Natural killer cell (primary cell): ENCODE data around the gene NINJ1. TPM values are rescaled to one million over a fixed set of nuclear protein-coding genes. Genes with fewer than 3 reads are reported as not detected.
A peak's percentile ranks its signal among the peaks of the same experiment; 100 is the strongest.

Experiments used
- ATAC-seq, 3 donors: fragments of 150-1000 bp in 2 of 3; fragments of 200-7000 bp in 1 of 3; cut with Tn5 transposase; 1 replicate in 1 of 3; 2 replicates in 2 of 3; pipeline ENCODE4 v1.10.0; 2021; ENCODE audit warnings: mild to moderate bottlenecking in 2 of 3, moderate library complexity in 2 of 3
- DNase-seq, 2 donors: peaks; one replicate each; pipeline versions ENCODE4 v3.0.0 to v3.0.0-alpha.2; 2013 to 2021; ENCODE audit warnings: mixed read lengths in 1 of 2
- H3K27ac ChIP-seq: one replicate; pipeline ENCODE4 v1.5.1; 2013; ENCODE audit warnings: mild to moderate bottlenecking, low read length
- H3K27me3 ChIP-seq: one replicate; pipeline ENCODE4 v1.6.1; 2013; ENCODE audit warnings: low read length; ENCODE audit not compliant: control insufficient read depth, insufficient read depth
- H3K36me3 ChIP-seq: one replicate; pipeline ENCODE4 v1.6.1; 2013; ENCODE audit warnings: low read length; ENCODE audit not compliant: control insufficient read depth, insufficient read depth
- H3K4me1 ChIP-seq: one replicate; pipeline ENCODE4 v1.6.1; 2013; ENCODE audit warnings: low read length; ENCODE audit not compliant: control insufficient read depth, insufficient read depth
- H3K4me3 ChIP-seq: one replicate; pipeline ENCODE4 v1.5.1; 2013; ENCODE audit warnings: low read length
- H3K9me3 ChIP-seq: one replicate; pipeline ENCODE4 v1.6.1; 2013; ENCODE audit warnings: low read length; ENCODE audit not compliant: control insufficient read depth, insufficient read depth
- H3K27ac Mint-ChIP-seq, 2 donors: one replicate each; pipeline ENCODE4 v1.8.0; 2022; ENCODE audit warnings: mild to moderate bottlenecking in 2 of 2, mixed read lengths in 2 of 2, moderate library complexity in 1 of 2
- H3K27me3 Mint-ChIP-seq, 2 donors: one replicate each; pipeline ENCODE4 v1.8.0; 2022; ENCODE audit warnings: low read depth in 2 of 2, mixed read lengths in 2 of 2
- H3K36me3 Mint-ChIP-seq: one replicate; pipeline ENCODE4 v1.8.0; 2022; ENCODE audit warnings: mixed read lengths
- H3K4me1 Mint-ChIP-seq, 2 donors: one replicate each; pipeline ENCODE4 v1.8.0; 2022; ENCODE audit warnings: mixed read lengths in 2 of 2
- H3K4me3 Mint-ChIP-seq: one replicate; pipeline ENCODE4 v1.8.0; 2022; ENCODE audit warnings: mild to moderate bottlenecking, moderate library complexity, mixed read lengths
- H3K9me3 Mint-ChIP-seq, 2 donors: one replicate each; pipeline ENCODE4 v1.8.0; 2022; ENCODE audit warnings: mixed read lengths in 2 of 2
- WGBS: methylation state at CpG from one replicate; pipeline ENCODE4 v1.1.7; 2013; ENCODE audit warnings: missing lambda C conversion rate; ENCODE audit not compliant: insufficient coverage; 5-methylcytosine and 5-hydroxymethylcytosine counted together
- intact Hi-C: fragments of 100-400 bp; cut with micrococcal nuclease; formaldehyde crosslinking; loops from one replicate; pipeline ENCODE4 v1.14.2; 2022
- total RNA-seq, 4 donors: library from RNA; stranded (reverse); fragments of 120-200 nt in 1 of 4; gene quantifications; one replicate each; pipeline versions ENCODE4 v1.2.3 to v1.2.4, GENCODE V29; 2013 to 2022
- TF ChIP-seq, protein P1 (sequence below): fragments of 200-600 bp; IDR thresholded peaks from one replicate; pipeline ENCODE4 v1.8.0; 2022; ENCODE audit warnings: antibody characterized with exemption

The NINJ1 gene
- total RNA-seq, 3 donors from 2014 or later (not counting 1 experiment from before 2014, with no cell fraction given), result 87.3 to 121 (median 93.8) TPM

GRCh38 chr9:93111001-93111370 lies 23.1 kb downstream of the NINJ1 start:
- DNase-seq (no peak), ATAC-seq (no peak)
- Mint-ChIP-seq H3K27ac (peak overlapping the region in 1 of 2 donors; percentile 18), H3K4me3 (no peak overlapping the region), H3K4me1 (peaks cover 12 to 22% of the 10 kb centered on the region in 2 donors), H3K27me3 (no peaks in the 10 kb centered on the region), H3K9me3 (no peaks in the 10 kb centered on the region), H3K36me3 (peaks cover 7% of the 10 kb centered on the region)
- Histone ChIP-seq H3K36me3 (peaks cover 43% of the 10 kb centered on the region), H3K27me3 (no peaks in the 10 kb centered on the region), H3K9me3 (no peaks in the 10 kb centered on the region), H3K27ac (no peak overlapping the region), H3K4me3 (no peak overlapping the region), H3K4me1 (peaks cover 63% of the 10 kb centered on the region)
- TF ChIP-seq, protein P1, sequence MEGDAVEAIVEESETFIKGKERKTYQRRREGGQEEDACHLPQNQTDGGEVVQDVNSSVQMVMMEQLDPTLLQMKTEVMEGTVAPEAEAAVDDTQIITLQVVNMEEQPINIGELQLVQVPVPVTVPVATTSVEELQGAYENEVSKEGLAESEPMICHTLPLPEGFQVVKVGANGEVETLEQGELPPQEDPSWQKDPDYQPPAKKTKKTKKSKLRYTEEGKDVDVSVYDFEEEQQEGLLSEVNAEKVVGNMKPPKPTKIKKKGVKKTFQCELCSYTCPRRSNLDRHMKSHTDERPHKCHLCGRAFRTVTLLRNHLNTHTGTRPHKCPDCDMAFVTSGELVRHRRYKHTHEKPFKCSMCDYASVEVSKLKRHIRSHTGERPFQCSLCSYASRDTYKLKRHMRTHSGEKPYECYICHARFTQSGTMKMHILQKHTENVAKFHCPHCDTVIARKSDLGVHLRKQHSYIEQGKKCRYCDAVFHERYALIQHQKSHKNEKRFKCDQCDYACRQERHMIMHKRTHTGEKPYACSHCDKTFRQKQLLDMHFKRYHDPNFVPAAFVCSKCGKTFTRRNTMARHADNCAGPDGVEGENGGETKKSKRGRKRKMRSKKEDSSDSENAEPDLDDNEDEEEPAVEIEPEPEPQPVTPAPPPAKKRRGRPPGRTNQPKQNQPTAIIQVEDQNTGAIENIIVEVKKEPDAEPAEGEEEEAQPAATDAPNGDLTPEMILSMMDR, result no peak
- 90% methylated on average over 11 of the region's 11 CpGs for WGBS
- intact Hi-C loops, result no loop called here

GRCh38 chr9:93110311-93110855 lies 23.7 kb downstream of the NINJ1 start:
- Histone ChIP-seq H3K27ac (no peak overlapping the region), H3K27me3 (no peaks in the 10 kb centered on the region), H3K4me1 (peaks cover 62% of the 10 kb centered on the region), H3K36me3 (peaks cover 43% of the 10 kb centered on the region), H3K9me3 (no peaks in the 10 kb centered on the region), H3K4me3 (no peak overlapping the region)
- Mint-ChIP-seq H3K9me3 (no peaks in the 10 kb centered on the region), H3K36me3 (peaks cover 7% of the 10 kb centered on the region), H3K27ac (no peak overlapping the region), H3K4me3 (no peak overlapping the region), H3K27me3 (no peaks in the 10 kb centered on the region), H3K4me1 (peaks cover 12 to 20% of the 10 kb centered on the region in 2 donors)
- WGBS, result 84% methylated on average over 14 of the region's 14 CpGs
- intact Hi-C loops, result no loop called here
- peak in 1 of 2 donors; percentile 15 for DNase-seq
- no peak for ATAC-seq
- TF ChIP-seq, protein P1, result no peak

DNA sequence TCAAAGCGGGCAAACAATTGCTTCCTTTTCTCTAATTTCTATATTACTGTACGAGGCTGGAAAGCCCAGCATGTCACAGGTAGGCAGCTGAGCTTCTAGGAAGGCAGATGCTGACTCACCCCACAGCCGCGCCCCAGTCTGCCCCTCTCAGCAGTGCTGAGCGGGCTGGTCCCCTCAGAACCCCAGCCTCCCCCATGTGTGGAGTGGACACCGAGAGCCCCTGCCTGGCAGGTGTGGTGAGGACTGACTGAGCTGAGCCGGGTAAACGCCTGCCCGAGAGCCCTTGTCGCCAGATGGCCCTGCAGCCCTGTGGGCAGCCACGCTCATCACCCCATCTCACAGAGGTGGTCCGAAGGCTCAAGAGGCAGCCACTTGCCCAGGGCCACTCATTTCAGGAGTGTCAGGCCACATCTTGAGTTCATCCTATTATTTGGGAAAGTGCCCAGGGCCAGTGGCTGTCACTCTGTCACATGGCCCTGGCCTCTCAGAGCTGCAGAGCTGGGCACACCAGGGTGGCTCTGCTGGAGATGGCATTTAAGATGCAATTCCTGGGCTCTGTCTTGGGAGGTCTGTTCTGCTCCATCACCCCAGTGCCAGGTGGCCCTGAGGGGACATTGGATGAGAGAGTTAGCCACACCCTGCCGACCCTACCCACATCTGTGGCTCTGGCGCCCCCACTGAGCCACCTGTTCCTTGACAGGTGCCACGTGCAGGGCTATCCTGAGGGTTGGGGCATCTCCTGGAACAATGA lies 25.6 kb downstream of the NINJ1 start:
- DNase-seq, result no peak
- H3K4me1 ChIP-seq, result peaks cover 49% of the 10 kb centered on the region
- H3K4me3 Mint-ChIP-seq, result no peak overlapping the region
- H3K27ac Mint-ChIP-seq, result peak overlapping the region in 1 of 2 donors; percentile 49
- peaks cover 36% of the 10 kb centered on the region for H3K36me3 ChIP-seq
- H3K4me1 Mint-ChIP-seq, result peaks cover 6 to 11% of the 10 kb centered on the region in 2 donors
- TF ChIP-seq, protein P1, result no peak
- no peak overlapping the region for H3K27ac ChIP-seq
- no peak overlapping the region for H3K4me3 ChIP-seq
- H3K9me3 Mint-ChIP-seq, result no peaks in the 10 kb centered on the region
- 75% methylated on average over 15 of the region's 15 CpGs for WGBS
- H3K36me3 Mint-ChIP-seq, result peaks cover 13% of the 10 kb centered on the region
- H3K27me3 ChIP-seq, result no peaks in the 10 kb centered on the region
- H3K27me3 Mint-ChIP-seq, result no peaks in the 10 kb centered on the region
- H3K9me3 ChIP-seq, result no peaks in the 10 kb centered on the region
- ATAC-seq, result no peak
- intact Hi-C loops, result loop anchor here (1.0 kb wide), 1 partner anchor 194 kb away; no protein-coding TSS in a partner anchor
